Stimulated activated CD4-positive, alpha-beta T cell treated with anti-CD3 and anti-CD28 coated beads, Interleukin-12 subunit alpha, Interleukin-12 subunit beta, amount 100 ng/mL, for 48 hours (primary cell): ENCODE measurements around the gene TTC5.
"Not testable (repeated sequence)": the region's sequence is repeated elsewhere in the genome, so short reads cannot be mapped to it uniquely, and the experiment has no call there.

Source experiments
- DNase-seq, 3 donors: peaks; one replicate each; pipeline ENCODE4 v3.0.0-alpha.2; 2020; ENCODE audit warnings: low read depth in 2 of 3, low spot score in 1 of 3

The TTC5 gene, protein sequence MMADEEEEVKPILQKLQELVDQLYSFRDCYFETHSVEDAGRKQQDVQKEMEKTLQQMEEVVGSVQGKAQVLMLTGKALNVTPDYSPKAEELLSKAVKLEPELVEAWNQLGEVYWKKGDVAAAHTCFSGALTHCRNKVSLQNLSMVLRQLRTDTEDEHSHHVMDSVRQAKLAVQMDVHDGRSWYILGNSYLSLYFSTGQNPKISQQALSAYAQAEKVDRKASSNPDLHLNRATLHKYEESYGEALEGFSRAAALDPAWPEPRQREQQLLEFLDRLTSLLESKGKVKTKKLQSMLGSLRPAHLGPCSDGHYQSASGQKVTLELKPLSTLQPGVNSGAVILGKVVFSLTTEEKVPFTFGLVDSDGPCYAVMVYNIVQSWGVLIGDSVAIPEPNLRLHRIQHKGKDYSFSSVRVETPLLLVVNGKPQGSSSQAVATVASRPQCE

GRCh38 chr14:20305265-20306078 is at the start of gene TTC5:
TTC5 (minus strand) TSS chr14:20305951; CDS start chr14:20305937, 14 bp downstream.
- peak; percentile 75 to 95 (median 83) for DNase-seq

- DNase-seq, result no peak
These were observed 45.1 kb upstream of the TTC5 start for GRCh38 chr14:20350860-20351259.

- no peak for DNase-seq
These were observed 44.5 kb upstream of the TTC5 start for GRCh38 chr14:20350282-20350681.

GRCh38 chr14:20347747-20348146 is 42.0 kb upstream of the TTC5 start:
- no peak for DNase-seq

DNA sequence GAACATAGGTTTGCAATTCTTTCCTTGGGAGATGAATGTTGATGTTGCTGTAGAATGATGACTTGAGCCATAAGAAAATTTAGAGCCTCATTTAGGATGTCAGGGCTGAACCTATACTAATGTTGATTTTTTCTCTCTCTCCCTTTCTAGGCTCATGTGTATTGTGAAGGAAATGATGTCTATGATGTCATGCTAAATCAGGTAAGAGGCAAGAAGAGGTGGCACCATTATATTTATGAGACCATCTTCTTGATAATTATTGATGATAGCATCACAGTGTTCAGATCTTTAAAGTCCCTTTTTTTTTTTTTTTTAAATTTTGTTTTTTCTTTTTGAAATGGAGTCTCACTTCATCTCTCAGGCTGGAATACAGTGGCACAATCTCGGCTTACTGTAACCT is 41.0 kb upstream of the TTC5 start:
- DNase-seq, result no peak

DNA sequence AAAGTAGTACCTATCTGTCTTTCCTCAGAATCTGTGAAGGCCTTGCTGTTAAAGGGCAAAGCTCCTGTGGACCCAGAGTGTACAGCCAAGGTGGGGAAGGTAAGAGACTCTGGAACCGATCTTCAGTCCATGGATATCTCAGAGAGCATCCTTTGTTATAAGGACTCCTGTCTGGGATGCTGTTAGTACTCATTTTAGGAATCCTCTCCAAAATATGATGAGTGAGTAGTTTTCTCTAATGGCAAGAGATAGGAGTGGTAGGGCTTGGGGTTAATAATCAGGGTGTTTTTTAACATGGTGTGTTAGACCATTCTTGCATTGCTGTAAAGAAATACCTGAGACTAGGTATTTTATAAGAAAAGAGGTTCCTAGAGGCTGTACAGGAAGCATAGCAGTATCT is 39.6 kb upstream of the TTC5 start:
- DNase-seq, result no peak

DNA sequence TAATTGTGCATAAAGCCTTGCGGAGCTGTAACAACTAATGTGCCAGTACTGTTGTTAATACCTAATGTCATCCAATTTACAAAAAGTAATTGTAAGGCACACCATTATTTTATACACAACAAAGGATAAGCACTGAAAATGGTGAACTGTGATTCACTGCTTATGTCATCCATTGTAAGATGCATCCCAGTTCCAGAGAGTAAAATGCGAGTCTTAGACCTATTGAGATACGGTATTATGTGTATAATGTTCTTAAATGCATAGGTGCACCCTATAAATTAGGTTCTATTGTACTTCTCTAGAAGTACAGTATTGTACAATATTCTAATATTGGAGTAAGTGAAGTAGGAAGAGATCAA is 38.1 kb upstream of the TTC5 start:
- no peak for DNase-seq

- DNase-seq, result peak; percentile 94 to 97 (median 95)
These were observed 37.5 kb upstream of the TTC5 start, which contains the start of gene PARP2 for GRCh38 chr14:20343092-20343861. PARP2 (plus strand) TSS chr14:20343635; CDS start chr14:20343642, 7 bp downstream.

DNA sequence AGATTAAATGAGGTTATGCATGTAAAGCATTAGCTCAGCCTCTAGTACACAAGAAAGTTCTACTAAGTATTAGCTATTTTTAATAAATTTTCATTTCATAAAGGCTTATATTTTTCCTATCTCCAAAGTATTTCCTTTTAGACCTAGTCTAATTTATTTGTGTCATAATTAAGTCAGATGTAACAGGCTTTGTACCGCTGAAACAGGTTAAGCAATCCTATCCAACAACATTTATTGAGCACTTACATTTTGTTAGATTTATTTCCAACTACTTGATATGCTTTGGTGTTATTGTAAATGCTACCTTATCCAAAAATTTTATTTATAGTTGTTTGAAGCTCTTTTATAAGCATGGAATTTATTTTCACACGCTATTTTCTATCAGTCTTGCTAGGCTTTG is 35.9 kb upstream of the TTC5 start:
- DNase-seq, result no peak

DNA sequence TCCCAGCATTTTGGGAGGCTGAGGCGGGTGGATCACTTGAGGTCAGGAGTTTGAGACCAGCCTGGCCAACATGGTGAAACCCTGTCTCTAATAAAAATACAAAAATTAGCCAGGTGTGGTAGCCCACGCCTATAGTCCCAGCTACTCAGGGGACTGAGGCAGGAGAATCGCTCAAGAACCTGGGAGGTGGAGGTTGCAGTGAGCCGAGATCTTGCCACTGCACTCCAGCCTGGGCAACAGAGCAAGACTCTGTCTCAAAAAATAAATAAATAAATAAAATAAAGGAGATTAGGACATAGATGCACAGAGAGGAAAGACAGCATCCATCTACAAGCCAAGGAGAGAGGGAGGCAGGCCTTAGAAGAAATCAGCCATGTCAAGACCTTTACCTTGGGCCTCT is 35.3 kb upstream of the TTC5 start:
- not testable (repeated sequence) for DNase-seq

GRCh38 chr14:20334017-20334416 is 28.3 kb upstream of the TTC5 start:
- no peak for DNase-seq

- DNase-seq, result no peak
These were observed 27.7 kb upstream of the TTC5 start for GRCh38 chr14:20333494-20333841.

DNA sequence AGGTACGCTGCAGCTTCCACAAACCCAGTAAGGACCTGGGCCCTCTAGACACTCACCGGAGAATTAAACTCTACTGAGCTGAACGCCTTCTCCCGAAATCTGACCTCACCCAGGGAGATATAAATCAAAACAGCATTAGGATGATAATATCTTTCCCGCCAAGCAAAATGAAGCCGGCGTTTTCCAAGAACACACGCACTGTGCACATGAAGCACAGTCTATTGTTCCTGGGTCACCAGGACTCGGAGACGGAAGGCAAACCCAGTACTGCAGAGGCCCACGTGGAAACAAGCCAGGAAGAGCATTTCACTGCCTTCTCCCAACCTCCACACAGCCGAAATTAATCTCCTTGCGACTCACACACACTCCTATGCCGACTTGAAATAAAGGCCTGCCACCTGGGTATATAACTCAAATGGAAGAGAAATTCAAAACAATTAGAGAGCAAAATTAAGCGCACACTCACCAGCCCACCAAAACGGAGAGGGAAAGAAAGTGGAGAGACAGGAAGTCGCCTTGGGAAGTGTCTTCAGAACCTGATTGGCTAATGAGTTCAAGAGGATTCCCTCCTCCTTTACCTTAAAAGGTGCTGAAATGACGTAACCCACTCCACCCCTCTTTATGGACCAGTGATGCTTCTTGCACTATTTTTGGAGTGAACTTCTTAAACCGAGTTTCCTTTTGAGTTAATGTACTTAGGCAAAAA is 27.2 kb upstream of the TTC5 start, which contains the start of gene CCNB1IP1:
TSS of gene CCNB1IP1 (minus strand) at position 492 of the 706 bp plus-strand sequence. CDS start 16,756 bp downstream, outside the sequence.
- DNase-seq, result peak in 2 of 3 donors; percentile 29 to 46

GRCh38 chr14:20332431-20332787 is 26.7 kb upstream of the TTC5 start:
- DNase-seq, result no peak

DNA sequence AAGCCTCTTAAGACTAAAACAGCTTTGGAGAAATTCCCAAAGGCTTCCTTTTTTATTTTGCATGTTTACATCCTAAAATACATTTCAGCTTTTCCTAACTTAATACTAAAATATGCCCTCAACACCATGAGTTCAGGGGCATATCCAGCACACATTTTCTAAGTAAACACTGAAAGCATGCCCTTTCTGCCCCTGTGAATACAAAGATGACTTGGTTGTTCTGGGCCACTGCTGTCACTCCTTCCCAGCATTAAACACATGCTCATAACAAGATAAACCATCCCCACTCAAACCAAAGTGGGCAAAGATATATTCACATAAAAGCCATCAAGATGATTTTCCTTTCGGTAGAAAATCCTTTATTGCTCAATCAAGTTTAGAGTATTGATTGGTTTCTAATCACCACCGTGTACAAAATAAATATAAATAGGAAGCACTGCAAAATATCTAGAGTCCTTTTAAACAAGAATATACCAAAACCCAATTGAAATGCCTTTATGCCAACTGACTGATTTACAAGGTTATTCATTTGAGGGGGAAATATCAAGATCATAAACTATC is 25.4 kb upstream of the TTC5 start:
- DNase-seq, result no peak

DNA sequence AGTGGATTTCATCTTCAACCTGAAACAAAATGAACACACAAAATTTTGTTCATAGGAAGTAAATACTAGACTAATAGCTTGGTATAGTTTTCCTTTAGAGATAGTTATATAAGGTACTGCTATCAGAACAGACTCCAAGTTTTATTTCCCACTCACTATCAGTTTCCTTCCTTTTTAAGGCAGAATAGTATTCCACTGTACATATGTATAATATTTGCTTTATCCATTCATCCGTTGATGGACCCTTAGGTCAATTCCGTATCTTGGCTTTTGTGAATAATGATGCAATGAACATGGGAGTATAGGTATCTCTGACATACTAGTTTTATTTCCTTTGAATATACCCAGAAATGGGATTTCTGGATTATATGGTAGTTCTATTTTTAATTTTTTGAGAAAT is 23.6 kb upstream of the TTC5 start:
- no peak for DNase-seq

DNA sequence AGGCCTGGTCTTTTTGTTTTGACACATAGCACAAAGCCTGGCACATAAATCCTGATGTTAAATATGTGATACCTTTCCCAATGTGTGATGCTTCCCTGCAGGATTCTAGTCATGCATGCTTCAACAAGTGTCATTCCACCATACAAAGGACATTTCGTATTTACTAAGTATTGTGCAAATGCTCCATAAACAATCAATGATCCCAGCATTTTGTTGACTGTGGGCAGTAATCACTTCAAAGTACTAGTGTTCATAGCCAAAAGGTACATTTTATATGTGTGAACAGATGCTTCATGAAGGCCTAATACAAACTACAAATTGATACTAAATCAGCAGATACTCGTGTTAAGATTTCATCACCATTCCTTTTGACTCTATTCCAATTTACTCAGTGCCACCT is 23.0 kb upstream of the TTC5 start:
- DNase-seq, result no peak

GRCh38 chr14:20327005-20327869 is 21.5 kb upstream of the TTC5 start:
- DNase-seq, result peak in 1 of 3 donors; percentile 53

- DNase-seq, result no peak
These were observed 12.0 kb upstream of the TTC5 start for GRCh38 chr14:20317720-20318119.

DNA sequence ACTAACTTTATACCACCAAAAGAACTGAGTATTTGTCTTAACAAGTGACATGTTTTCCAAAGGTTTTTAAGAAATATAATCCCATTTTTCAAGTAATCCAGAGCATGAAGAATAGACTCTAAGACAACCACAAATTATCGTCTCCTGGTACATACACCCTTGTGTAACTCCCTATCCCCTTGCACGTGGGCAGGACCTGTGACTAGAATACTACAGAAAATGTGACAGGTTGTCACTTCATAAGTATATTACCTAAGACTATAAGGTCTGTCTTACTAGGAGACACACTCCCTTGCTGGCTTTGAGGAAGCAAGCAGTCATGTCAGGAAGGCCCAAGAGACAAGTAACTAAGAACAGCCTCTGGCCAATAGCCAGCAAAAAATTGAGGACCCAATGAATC is 8.3 kb upstream of the TTC5 start:
- DNase-seq, result no peak
